ENCODE measurements around the gene LHFPL6.

The LHFPL6 gene

DNA sequence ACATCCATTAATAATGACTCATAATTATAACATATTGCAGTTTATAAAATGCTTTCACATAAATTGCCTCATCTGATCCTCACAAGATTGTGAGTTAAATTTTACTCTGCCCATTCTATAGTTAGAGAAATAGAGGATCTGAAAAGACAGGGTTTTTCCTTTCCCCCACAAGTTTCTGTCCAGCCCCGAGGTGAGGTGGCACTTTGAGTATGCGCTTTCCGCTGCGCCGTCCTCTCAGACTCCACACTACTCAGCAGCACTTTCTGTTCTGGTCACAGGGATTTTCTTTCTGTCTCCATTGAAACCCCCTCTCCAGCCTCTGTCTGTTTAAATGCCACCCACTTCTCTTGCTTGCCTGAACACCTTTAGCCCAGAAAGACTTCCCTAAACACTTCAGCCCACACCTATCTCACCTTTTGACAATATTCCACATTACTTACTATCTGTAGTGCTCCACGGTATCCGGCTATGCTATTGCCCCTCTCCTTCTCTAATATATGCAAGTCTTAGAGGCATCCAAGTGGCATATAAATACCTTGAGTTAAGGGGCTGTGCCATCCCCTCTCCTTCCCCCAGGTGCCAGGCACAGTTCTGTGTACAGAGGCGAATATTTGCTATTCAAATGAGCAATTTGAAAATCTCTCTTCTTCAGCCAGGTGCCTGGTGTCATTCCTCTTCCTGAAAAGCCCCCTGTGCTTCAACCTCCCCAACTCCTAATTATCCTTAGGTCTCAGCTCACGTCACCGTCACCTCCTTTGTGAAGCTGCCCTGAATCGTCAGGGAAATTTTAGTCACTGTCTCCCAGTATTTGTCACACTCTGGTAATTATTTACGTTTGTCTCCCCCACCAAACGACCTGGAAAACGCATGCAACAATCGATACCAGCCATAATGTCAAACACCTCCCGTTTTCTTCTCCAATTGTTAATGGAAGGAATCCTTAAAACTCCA is 296.1 kb downstream of the LHFPL6 start:
- DNase-seq (ENCODE audit: low spot score), result peak; percentile 33

- DNase-seq (ENCODE audit: low spot score), result no peak
Observed at GRCh38 chr13:39302820-39303219, 300.2 kb downstream of the LHFPL6 start.

GRCh38 chr13:39298951-39299350 is 304.0 kb downstream of the LHFPL6 start:
- no peak for DNase-seq (ENCODE audit: low spot score)

GRCh38 chr13:39297664-39298171 is 305.3 kb downstream of the LHFPL6 start:
- no peak for DNase-seq (ENCODE audit: low spot score)

- DNase-seq (ENCODE audit: low spot score), result no peak
Observed at GRCh38 chr13:39297023-39297422, 306.0 kb downstream of the LHFPL6 start.

DNA sequence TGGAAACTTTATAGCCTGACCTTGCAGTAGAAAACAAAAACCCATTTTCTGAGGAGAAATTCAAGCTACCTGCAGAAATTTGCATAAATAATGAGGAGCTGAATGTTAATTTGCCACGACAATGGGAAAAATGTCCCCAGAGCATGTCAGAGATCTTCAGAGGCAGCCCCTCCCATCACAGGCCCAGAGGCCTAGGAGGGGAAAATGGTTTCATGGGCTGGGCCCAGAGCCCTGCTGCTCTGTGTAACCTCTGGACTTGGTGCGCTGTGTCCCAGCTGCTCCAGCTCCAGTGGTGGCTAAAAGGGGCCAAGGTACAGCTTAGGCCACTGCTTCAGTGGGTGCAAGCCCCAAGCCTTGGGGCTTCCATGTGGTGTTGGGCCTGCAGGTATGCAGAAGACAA is 306.8 kb downstream of the LHFPL6 start:
- no peak for DNase-seq (ENCODE audit: low spot score)
